DOHH2 (cell line): Measurements from ENCODE around the gene KLK7.

ENCODE experiments used
- H3F3A ChIP-seq: fragments of 200-600 bp; sonication (generic), shearing (Covaris generic); 2 replicates; pipeline ENCODE4 v1.6.0; 2016; ENCODE audit warnings: antibody characterized with exemption, mild to moderate bottlenecking; ENCODE audit not compliant: control insufficient read depth, insufficient read depth
- H3K27ac ChIP-seq: fragments of 200-600 bp; sonication (generic); 2 replicates; pipeline ENCODE4 v1.5.1; 2014; ENCODE audit warnings: low read depth, mild to moderate bottlenecking, low read length, moderate library complexity
- H3K27me3 ChIP-seq: fragments of 200-600 bp; sonication (generic); 2 replicates; pipeline ENCODE4 v1.6.1; 2014; ENCODE audit warnings: mild to moderate bottlenecking, low read length, mixed read lengths; ENCODE audit not compliant: control insufficient read depth
- H3K36me3 ChIP-seq: fragments of 200-600 bp; sonication (generic); 2 replicates; pipeline ENCODE4 v1.6.1; 2014; ENCODE audit warnings: mild to moderate bottlenecking, low read length, moderate library complexity, mixed read lengths; ENCODE audit not compliant: control insufficient read depth
- H3K4me1 ChIP-seq: fragments of 200-600 bp; sonication (generic); 2 replicates; pipeline ENCODE4 v1.6.1; 2014; ENCODE audit warnings: mild to moderate bottlenecking, low read length, mixed read lengths; ENCODE audit not compliant: control insufficient read depth
- H3K4me2 ChIP-seq: fragments of 200-600 bp; sonication (generic); 2 replicates; pipeline ENCODE4 v1.6.0; 2014; ENCODE audit warnings: mild to moderate bottlenecking, low read length, moderate library complexity
- H3K4me3 ChIP-seq: fragments of 200-600 bp; sonication (generic); 2 replicates; pipeline ENCODE4 v1.5.1; 2014; ENCODE audit warnings: mild to moderate bottlenecking, low read length, mixed read lengths
- H3K79me2 ChIP-seq: fragments of 200-600 bp; sonication (generic); 2 replicates; pipeline ENCODE4 v1.6.1; 2014; ENCODE audit warnings: mild to moderate bottlenecking, low read length, mixed read lengths; ENCODE audit not compliant: control insufficient read depth
- H3K9me2 ChIP-seq: fragments of 200-600 bp; sonication (generic); replicated peaks from 2 replicates; pipeline ENCODE4 v1.6.1; 2014; ENCODE audit warnings: mild to moderate bottlenecking, low read length, mixed read lengths; ENCODE audit not compliant: control insufficient read depth
- H3K9me3 ChIP-seq: fragments of 200-600 bp; sonication (generic); 2 replicates; pipeline ENCODE4 v1.6.1; 2014; ENCODE audit warnings: antibody characterized with exemption, low read length, mixed read lengths; ENCODE audit not compliant: control insufficient read depth, insufficient read depth
- H4K20me1 ChIP-seq: fragments of 200-600 bp; sonication (generic); 2 replicates; pipeline ENCODE4 v1.6.0; 2014; ENCODE audit warnings: low read depth, mild to moderate bottlenecking, antibody characterized with exemption, low read length, moderate library complexity; ENCODE audit not compliant: control insufficient read depth, insufficient read depth
- CTCF ChIP-seq: fragments of 200-600 bp; sonication (generic); IDR thresholded peaks from one replicate; pipeline ENCODE4 v1.5.1; 2014; ENCODE audit warnings: antibody characterized with exemption, mild to moderate bottlenecking, low read depth, low read length; ENCODE audit not compliant: poor library complexity, severe bottlenecking
- EZH2phosphoT487 ChIP-seq: fragments of 200-600 bp; sonication (generic); IDR thresholded peaks from 2 replicates; pipeline ENCODE4 v1.6.1; 2017; ENCODE audit warnings: borderline replicate concordance, mild to moderate bottlenecking, antibody characterized with exemption, low read length, moderate library complexity, mixed read lengths

KLK7 gene

DNA sequence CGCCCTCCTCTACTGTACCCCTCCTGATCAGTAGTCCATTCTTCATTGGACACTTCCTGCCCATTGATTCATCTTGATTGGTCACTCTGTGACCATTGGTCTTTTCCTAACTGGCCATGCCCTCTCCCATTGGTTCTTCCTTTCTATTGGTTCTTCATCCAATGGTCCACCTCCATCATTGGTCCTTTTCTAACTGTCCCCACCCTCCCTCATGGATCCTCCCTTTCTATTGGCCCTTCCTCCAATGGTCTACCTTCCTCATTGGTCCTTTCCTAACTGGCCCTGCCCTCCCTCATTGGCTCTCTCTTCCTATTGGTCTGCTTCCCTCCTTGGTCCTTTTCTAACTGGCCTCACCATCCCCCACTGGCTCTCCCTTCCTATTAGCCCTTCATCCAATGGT lies 21.5 kb downstream of the KLK7 start:
- H3K27me3 ChIP-seq = no peaks in the 10 kb centered on the region
- TF ChIP-seq CTCF = no peak
- no peak for TF ChIP-seq EZH2phosphoT487

DNA sequence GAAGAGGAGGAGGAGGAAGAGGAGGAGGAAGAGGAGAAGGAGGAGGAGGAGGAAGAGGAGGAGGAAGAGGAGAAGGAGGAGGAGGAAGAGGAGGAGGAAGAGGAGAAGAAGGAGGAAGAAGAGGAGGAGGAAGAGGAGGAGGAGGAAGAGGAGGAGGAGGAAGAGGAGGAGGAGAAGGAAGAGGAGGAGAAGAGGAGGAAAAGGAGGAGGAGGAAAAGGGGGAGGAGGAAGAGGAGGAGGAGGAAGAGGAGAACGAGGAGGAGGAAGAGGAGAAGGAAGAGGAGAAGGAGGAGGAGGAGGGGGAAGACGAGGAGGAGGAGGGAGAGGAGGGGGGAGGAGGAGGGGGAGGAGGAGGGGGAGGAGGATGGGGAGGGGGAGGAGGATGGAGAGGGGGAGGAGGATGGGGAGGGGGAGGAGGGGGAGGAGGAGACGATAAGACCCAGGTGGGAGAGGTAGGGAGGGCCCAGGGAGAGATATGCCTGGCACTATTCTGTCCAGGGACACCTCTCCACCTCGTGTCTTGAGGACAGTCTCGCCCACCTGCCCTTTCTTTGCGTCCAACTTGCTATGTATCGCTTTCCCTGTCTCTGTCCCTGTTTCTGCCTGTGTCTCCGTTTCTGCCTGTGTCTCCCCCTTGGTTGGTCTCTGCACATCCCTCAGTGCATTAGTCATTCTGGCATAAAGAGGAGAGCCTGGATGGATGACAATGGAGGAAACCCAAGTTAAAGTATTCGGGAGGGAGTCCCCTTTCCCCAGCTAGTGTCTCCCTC lies 23.8 kb downstream of the KLK7 start:
- H3K27me3 ChIP-seq = no peaks in the 10 kb centered on the region
- H3K4me3 ChIP-seq = no peak overlapping the region
- no peak for TF ChIP-seq EZH2phosphoT487
- no peak for TF ChIP-seq CTCF

More for the DNA sequence above, 21.5 kb downstream of the KLK7 start:
- Histone ChIP-seq H3K9me3 (peaks cover 8% of the 10 kb centered on the region; the same call in 1 of the 2 replicates), H3K4me3 (no peak overlapping the region), H3K27ac (no peak overlapping the region), H3F3A (no peaks in the 10 kb centered on the region), H4K20me1 (no peaks in the 10 kb centered on the region), H3K4me1 (no peaks in the 10 kb centered on the region), H3K36me3 (no peaks in the 10 kb centered on the region), H3K9me2 (no peaks in the 10 kb centered on the region), H3K4me2 (no peak overlapping the region), H3K79me2 (no peaks in the 10 kb centered on the region)

DNA sequence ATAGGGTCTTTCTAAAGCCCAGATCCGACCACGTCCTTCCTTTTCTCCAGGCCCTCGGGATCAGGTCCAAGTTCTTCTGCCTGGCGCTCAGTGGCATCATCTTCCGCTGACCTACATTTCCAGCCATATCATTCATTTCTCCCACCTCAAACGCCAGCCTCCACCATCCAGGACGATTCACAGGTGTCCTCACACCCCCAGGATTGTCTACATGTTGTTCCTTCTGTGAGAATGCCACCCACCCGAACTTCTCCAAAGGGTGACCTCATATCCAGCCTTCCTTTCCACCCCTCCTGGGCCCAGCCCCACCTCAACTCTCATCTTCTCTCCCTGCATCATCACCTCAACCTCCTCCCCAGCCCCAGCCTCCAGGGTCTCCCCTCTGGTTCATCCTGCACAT lies 26.1 kb downstream of the KLK7 start:
- no peak for TF ChIP-seq EZH2phosphoT487
- no peak for TF ChIP-seq CTCF
- Histone ChIP-seq H3K4me1 (no peaks in the 10 kb centered on the region), H3K4me3 (no peak overlapping the region), H3F3A (no peaks in the 10 kb centered on the region), H3K9me2 (no peaks in the 10 kb centered on the region), H3K9me3 (peaks cover 8% of the 10 kb centered on the region; the same call in 1 of the 2 replicates), H3K36me3 (no peaks in the 10 kb centered on the region), H3K27me3 (no peaks in the 10 kb centered on the region), H3K27ac (no peak overlapping the region), H4K20me1 (no peaks in the 10 kb centered on the region), H3K79me2 (no peaks in the 10 kb centered on the region), H3K4me2 (no peak overlapping the region)

More for the DNA sequence above, 23.8 kb downstream of the KLK7 start:
- H3K4me2 ChIP-seq = no peak overlapping the region
- no peaks in the 10 kb centered on the region for H4K20me1 ChIP-seq
- no peaks in the 10 kb centered on the region for H3K4me1 ChIP-seq
- no peak overlapping the region for H3K27ac ChIP-seq
- H3K9me2 ChIP-seq = no peaks in the 10 kb centered on the region
- no peaks in the 10 kb centered on the region for H3F3A ChIP-seq
- H3K79me2 ChIP-seq = no peaks in the 10 kb centered on the region
- peaks cover 8% of the 10 kb centered on the region; the same call in 1 of the 2 replicates for H3K9me3 ChIP-seq
- no peaks in the 10 kb centered on the region for H3K36me3 ChIP-seq
